Gastrocnemius medialis (tissue), 4 donors: ENCODE results near the gene BCAS4.

Experiments used
- CTCF ChIP-seq, 5 experiments: fragments of 450-650 bp in 3 of 5; fragments of 200-600 bp in 2 of 5; sonication (generic) in 2 of 5; IDR thresholded peaks in 4 of 5; conservative IDR thresholded peaks in 1 of 5; 1 replicate in 4 of 5; 2 replicates in 1 of 5; pipeline ENCODE4 v1.5.1; 2016 to 2019; ENCODE audit warnings: antibody characterized with exemption in 5 of 5, mild to moderate bottlenecking in 3 of 5, moderate library complexity in 3 of 5
- POLR2A ChIP-seq, 2 donors: fragments of 450-650 bp; IDR thresholded peaks; one replicate each; pipeline ENCODE4 v1.6.1; 2017; ENCODE audit warnings: antibody characterized with exemption in 2 of 2, mild to moderate bottlenecking in 2 of 2, moderate library complexity in 2 of 2

GRCh38 chr20:50858525-50858924, 63.7 kb downstream of the BCAS4 start:
- no peak for TF ChIP-seq POLR2A (IDR thresholded peaks at IDR 0.05)
- TF ChIP-seq CTCF (IDR thresholded peaks at IDR 0.05 in 4 of 5, conservative IDR thresholded peaks at IDR 0.05 in 1 of 5) = no peak
